Measurements from ENCODE around the gene SVBP. TPM values are rescaled to one million over a fixed set of nuclear protein-coding genes. Genes with fewer than 3 reads are reported as not detected.
"Not testable (repeated sequence)": the region's sequence is repeated elsewhere in the genome, so short reads cannot be mapped to it uniquely, and the experiment has no call there.

Gene SVBP
- polyA plus RNA-seq: 39.1 TPM
- long read RNA-seq, donor 1, transcript SVBP-201 (3 exons, 658 nt): major isoform, 20 of 20 reads
- long read RNA-seq, donor 1, partial matches to known transcripts: 0 of 20 reads
- long read RNA-seq, donor 1, other reads (novel, unspliced or antisense): 0 of 20 reads
- long read RNA-seq, donor 2, transcript SVBP-201 (3 exons, 658 nt): major isoform, 32 of 49 reads
- long read RNA-seq, donor 2, partial matches to known transcripts: 17 of 49 reads
- long read RNA-seq, donor 2, other reads (novel, unspliced or antisense): 0 of 49 reads
- long read RNA-seq, donor 3: 0 reads
- long read RNA-seq, donor 4, transcript SVBP-201 (3 exons, 658 nt): major isoform, 7 of 7 reads
- long read RNA-seq, donor 4, partial matches to known transcripts: 0 of 7 reads
- long read RNA-seq, donor 4, other reads (novel, unspliced or antisense): 0 of 7 reads
- long read RNA-seq, donor 5, transcript SVBP-201 (3 exons, 658 nt): major isoform, 26 of 26 reads
- long read RNA-seq, donor 5, partial matches to known transcripts: 0 of 26 reads
- long read RNA-seq, donor 5, other reads (novel, unspliced or antisense): 0 of 26 reads
- long read RNA-seq, donor 6, transcript SVBP-201 (3 exons, 658 nt): major isoform, 24 of 32 reads
- long read RNA-seq, donor 6, partial matches to known transcripts: 6 of 32 reads
- long read RNA-seq, donor 6, other reads (novel, unspliced or antisense): 0 of 32 reads
- long read RNA-seq, donor 7, transcript SVBP-201 (3 exons, 658 nt): major isoform, 18 of 18 reads
- long read RNA-seq, donor 7, partial matches to known transcripts: 0 of 18 reads
- long read RNA-seq, donor 7, other reads (novel, unspliced or antisense): 0 of 18 reads
- long read RNA-seq, donor 8, transcript SVBP-201 (3 exons, 658 nt): major isoform, 32 of 48 reads
- long read RNA-seq, donor 8, partial matches to known transcripts: 16 of 48 reads
- long read RNA-seq, donor 8, other reads (novel, unspliced or antisense): 0 of 48 reads
- long read RNA-seq, donor 9, transcript SVBP-201 (3 exons, 658 nt): major isoform, 31 of 31 reads
- long read RNA-seq, donor 9, partial matches to known transcripts: 0 of 31 reads
- long read RNA-seq, donor 9, other reads (novel, unspliced or antisense): 0 of 31 reads
- long read RNA-seq, donor 10, transcript SVBP-201 (3 exons, 658 nt): major isoform, 36 of 36 reads
- long read RNA-seq, donor 10, partial matches to known transcripts: 0 of 36 reads
- long read RNA-seq, donor 10, other reads (novel, unspliced or antisense): 0 of 36 reads
- long read RNA-seq, donor 11, transcript SVBP-201 (3 exons, 658 nt): major isoform, 17 of 24 reads
- long read RNA-seq, donor 11, partial matches to known transcripts: 7 of 24 reads
- long read RNA-seq, donor 11, other reads (novel, unspliced or antisense): 0 of 24 reads

- no peaks in the 10 kb centered on the region for H3K36me3 ChIP-seq (ENCODE audit: control insufficient read depth, insufficient read depth, low read length)
- no peaks in the 10 kb centered on the region for H3K27me3 ChIP-seq (ENCODE audit: control insufficient read depth, insufficient read depth, low read length)
- H3K4me1 ChIP-seq (ENCODE audit: control insufficient read depth, insufficient read depth, low read length): peaks cover 3% of the 10 kb centered on the region
- H3K27ac ChIP-seq (ENCODE audit: low read length): peak within 1 kb of the TSS; percentile 98
- peak; percentile 90 to 92 for DNase-seq
- no peaks in the 10 kb centered on the region for H3K9me3 ChIP-seq (ENCODE audit: control insufficient read depth, low read depth, low read length)
- H3K4me3 ChIP-seq (ENCODE audit: low read length): peak within 1 kb of the TSS; percentile 73
- no CpG with 5 or more reads among the region's 66 CpGs for WGBS (ENCODE audit: insufficient coverage, low lambda C conversion rate)
These were observed at the start of gene SVBP, which contains the start of gene ERMAP for GRCh38 chr1:42816585-42817439. TSS of gene SVBP (minus strand) at chr1:42817397. CDS start at chr1:42816544, 853 bp downstream. TSS of gene ERMAP (plus strand) at chr1:42817122. CDS start at chr1:42830449, 13,327 bp downstream.

- no peak for DNase-seq
- no peaks in the 10 kb centered on the region for H3K4me1 ChIP-seq (ENCODE audit: control insufficient read depth, insufficient read depth, low read length)
- no peaks in the 10 kb centered on the region for H3K36me3 ChIP-seq (ENCODE audit: control insufficient read depth, insufficient read depth, low read length)
- H3K27me3 ChIP-seq (ENCODE audit: control insufficient read depth, insufficient read depth, low read length): no peaks in the 10 kb centered on the region
- no peak overlapping the region for H3K4me3 ChIP-seq (ENCODE audit: low read length)
- no peak overlapping the region for H3K27ac ChIP-seq (ENCODE audit: low read length)
- H3K9me3 ChIP-seq (ENCODE audit: control insufficient read depth, low read depth, low read length): no peaks in the 10 kb centered on the region
- no CpG with 5 or more reads among the region's 5 CpGs for WGBS (ENCODE audit: insufficient coverage, low lambda C conversion rate)
These were observed 49.4 kb upstream of the SVBP start for GRCh38 chr1:42866549-42866948.

GRCh38 chr1:42861014-42861399, 43.8 kb upstream of the SVBP start:
- Histone ChIP-seq H3K27ac (ENCODE audit: low read length) (no peak overlapping the region), H3K4me3 (ENCODE audit: low read length) (no peak overlapping the region), H3K9me3 (ENCODE audit: control insufficient read depth, low read depth, low read length) (peaks cover 5% of the 10 kb centered on the region), H3K36me3 (ENCODE audit: control insufficient read depth, insufficient read depth, low read length) (no peaks in the 10 kb centered on the region), H3K27me3 (ENCODE audit: control insufficient read depth, insufficient read depth, low read length) (no peaks in the 10 kb centered on the region), H3K4me1 (ENCODE audit: control insufficient read depth, insufficient read depth, low read length) (no peaks in the 10 kb centered on the region)
- no peak for DNase-seq

GRCh38 chr1:42860339-42861013, 43.3 kb upstream of the SVBP start:
- H3K9me3 ChIP-seq (ENCODE audit: control insufficient read depth, low read depth, low read length): peaks cover 5% of the 10 kb centered on the region
- DNase-seq: no peak
- H3K27ac ChIP-seq (ENCODE audit: low read length): no peak overlapping the region
- no peaks in the 10 kb centered on the region for H3K27me3 ChIP-seq (ENCODE audit: control insufficient read depth, insufficient read depth, low read length)
- no CpG with 5 or more reads among the region's 4 CpGs for WGBS (ENCODE audit: insufficient coverage, low lambda C conversion rate)
- H3K4me1 ChIP-seq (ENCODE audit: control insufficient read depth, insufficient read depth, low read length): no peaks in the 10 kb centered on the region
- no peaks in the 10 kb centered on the region for H3K36me3 ChIP-seq (ENCODE audit: control insufficient read depth, insufficient read depth, low read length)
- no peak overlapping the region for H3K4me3 ChIP-seq (ENCODE audit: low read length)

- not testable (repeated sequence) for H3K27me3 ChIP-seq (ENCODE audit: control insufficient read depth, insufficient read depth, low read length); DNase-seq; H3K4me1 ChIP-seq (ENCODE audit: control insufficient read depth, insufficient read depth, low read length); H3K36me3 ChIP-seq (ENCODE audit: control insufficient read depth, insufficient read depth, low read length); H3K27ac ChIP-seq (ENCODE audit: low read length); H3K4me3 ChIP-seq (ENCODE audit: low read length); H3K9me3 ChIP-seq (ENCODE audit: control insufficient read depth, low read depth, low read length)
- no CpG with 5 or more reads among the region's 5 CpGs for WGBS (ENCODE audit: insufficient coverage, low lambda C conversion rate)
These were observed 42.2 kb upstream of the SVBP start for GRCh38 chr1:42859366-42859765.

- H3K27me3 ChIP-seq (ENCODE audit: control insufficient read depth, insufficient read depth, low read length); H3K4me1 ChIP-seq (ENCODE audit: control insufficient read depth, insufficient read depth, low read length); H3K27ac ChIP-seq (ENCODE audit: low read length); H3K36me3 ChIP-seq (ENCODE audit: control insufficient read depth, insufficient read depth, low read length); H3K4me3 ChIP-seq (ENCODE audit: low read length); H3K9me3 ChIP-seq (ENCODE audit: control insufficient read depth, low read depth, low read length); DNase-seq: not testable (repeated sequence)
- WGBS (ENCODE audit: insufficient coverage, low lambda C conversion rate): no CpG with 5 or more reads among the region's 3 CpGs
These were observed 39.4 kb upstream of the SVBP start for GRCh38 chr1:42856554-42856953.

- Histone ChIP-seq H3K4me3 (ENCODE audit: low read length) (no peak overlapping the region), H3K27ac (ENCODE audit: low read length) (no peak overlapping the region), H3K27me3 (ENCODE audit: control insufficient read depth, insufficient read depth, low read length) (no peaks in the 10 kb centered on the region), H3K4me1 (ENCODE audit: control insufficient read depth, insufficient read depth, low read length) (no peaks in the 10 kb centered on the region), H3K36me3 (ENCODE audit: control insufficient read depth, insufficient read depth, low read length) (peaks cover 20% of the 10 kb centered on the region), H3K9me3 (ENCODE audit: control insufficient read depth, low read depth, low read length) (peaks cover 2% of the 10 kb centered on the region)
- DNase-seq: no peak
- no CpG with 5 or more reads among the region's 6 CpGs for WGBS (ENCODE audit: insufficient coverage, low lambda C conversion rate)
These were observed 36.1 kb upstream of the SVBP start for GRCh38 chr1:42853116-42853884.

GRCh38 chr1:42852608-42852980, 35.4 kb upstream of the SVBP start:
- no peaks in the 10 kb centered on the region for H3K27me3 ChIP-seq (ENCODE audit: control insufficient read depth, insufficient read depth, low read length)
- DNase-seq: peak; percentile 16 to 46
- WGBS (ENCODE audit: insufficient coverage, low lambda C conversion rate): 0% methylated on average over 1 of the region's 2 CpGs

More at GRCh38 chr1:42852608-42852980, 35.4 kb upstream of the SVBP start:
- Histone ChIP-seq H3K36me3 (ENCODE audit: control insufficient read depth, insufficient read depth, low read length) (peaks cover 20% of the 10 kb centered on the region), H3K4me1 (ENCODE audit: control insufficient read depth, insufficient read depth, low read length) (no peaks in the 10 kb centered on the region), H3K4me3 (ENCODE audit: low read length) (no peak overlapping the region), H3K27ac (ENCODE audit: low read length) (no peak overlapping the region), H3K9me3 (ENCODE audit: control insufficient read depth, low read depth, low read length) (peaks cover 2% of the 10 kb centered on the region)
